Measurements from ENCODE around the gene ST8SIA3. TPM values are rescaled to one million over a fixed set of nuclear protein-coding genes. Genes with fewer than 3 reads are reported as not detected.

The ST8SIA3 gene
- total RNA-seq, 2 donors from 2014 or later: not detected

DNA sequence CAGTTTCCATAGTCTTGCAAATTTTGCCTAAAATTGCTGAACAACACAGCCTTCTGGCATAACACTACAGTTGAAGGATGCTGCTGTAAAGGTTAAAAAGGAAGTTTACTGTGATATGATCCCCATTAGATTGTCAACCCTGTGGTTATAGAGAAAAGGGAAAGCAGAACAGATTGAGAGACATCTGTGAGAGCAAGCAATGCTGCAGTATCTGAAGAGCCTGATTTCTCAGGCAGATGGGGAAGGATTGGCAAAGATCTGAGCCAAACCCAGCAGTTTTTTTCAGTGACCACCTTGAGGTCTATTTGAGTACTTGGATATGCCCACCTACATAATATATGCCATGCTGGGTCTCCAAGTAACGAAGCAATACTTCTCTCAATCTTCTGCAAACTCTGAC is 8.5 kb upstream of the ST8SIA3 start:
- Mint-ChIP-seq H3K4me1 (ENCODE audit: low read depth in 2 of 2) (no peaks in the 10 kb centered on the region), H3K36me3 (no peaks in the 10 kb centered on the region), H3K9me3 (no peaks in the 10 kb centered on the region), H3K27ac (no peak overlapping the region), H3K4me3 (no peak overlapping the region), H3K27me3 (peaks cover 9 to 31% of the 10 kb centered on the region in 2 donors)
- ATAC-seq (no peak), DNase-seq (ENCODE audit: low spot score) (no peak)

GRCh38 chr18:57346876-57347275 is 5.5 kb upstream of the ST8SIA3 start:
- ATAC-seq (no peak), DNase-seq (ENCODE audit: low spot score) (no peak)
- Mint-ChIP-seq H3K9me3 (no peaks in the 10 kb centered on the region), H3K27ac (no peak overlapping the region), H3K4me3 (no peak overlapping the region), H3K4me1 (ENCODE audit: low read depth in 2 of 2) (no peaks in the 10 kb centered on the region), H3K27me3 (peaks cover 20 to 41% of the 10 kb centered on the region in 2 donors), H3K36me3 (no peaks in the 10 kb centered on the region)

DNA sequence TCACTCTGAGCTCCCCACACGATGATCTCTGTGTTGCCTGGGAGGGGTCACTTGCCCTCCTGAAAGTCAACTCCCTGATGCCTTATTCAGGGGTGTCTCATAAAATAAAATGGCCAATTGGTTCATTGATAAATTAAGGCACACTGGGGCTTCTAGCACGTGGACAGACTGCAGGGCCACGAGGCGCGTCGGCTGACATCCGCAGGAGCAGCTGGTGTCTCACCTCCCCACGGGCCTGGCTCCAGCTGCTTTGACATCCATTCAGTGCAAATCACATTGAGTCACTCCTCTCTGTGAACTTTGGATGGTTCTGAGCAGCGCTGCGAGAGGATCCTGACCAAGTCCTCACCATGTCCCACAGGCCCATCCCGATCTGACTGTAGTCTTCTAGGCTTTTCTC is 4.6 kb upstream of the ST8SIA3 start:
- Mint-ChIP-seq H3K4me3 (no peak overlapping the region), H3K27ac (no peak overlapping the region), H3K27me3 (peaks cover 21 to 34% of the 10 kb centered on the region in 2 donors), H3K4me1 (ENCODE audit: low read depth in 2 of 2) (no peaks in the 10 kb centered on the region), H3K36me3 (no peaks in the 10 kb centered on the region), H3K9me3 (no peaks in the 10 kb centered on the region)
- DNase-seq (ENCODE audit: low spot score): no peak
- no peak for ATAC-seq

- Mint-ChIP-seq H3K9me3 (peaks cover 3% of the 10 kb centered on the region), H3K4me3 (no peak overlapping the region), H3K36me3 (peaks cover 5% of the 10 kb centered on the region), H3K4me1 (ENCODE audit: low read depth in 2 of 2) (no peaks in the 10 kb centered on the region), H3K27ac (no peak overlapping the region), H3K27me3 (peaks cover 37 to 51% of the 10 kb centered on the region in 2 donors)
- DNase-seq (ENCODE audit: low spot score) (no peak), ATAC-seq (no peak)
These were observed 392 bp downstream of the ST8SIA3 start for GRCh38 chr18:57352761-57353136.

DNA sequence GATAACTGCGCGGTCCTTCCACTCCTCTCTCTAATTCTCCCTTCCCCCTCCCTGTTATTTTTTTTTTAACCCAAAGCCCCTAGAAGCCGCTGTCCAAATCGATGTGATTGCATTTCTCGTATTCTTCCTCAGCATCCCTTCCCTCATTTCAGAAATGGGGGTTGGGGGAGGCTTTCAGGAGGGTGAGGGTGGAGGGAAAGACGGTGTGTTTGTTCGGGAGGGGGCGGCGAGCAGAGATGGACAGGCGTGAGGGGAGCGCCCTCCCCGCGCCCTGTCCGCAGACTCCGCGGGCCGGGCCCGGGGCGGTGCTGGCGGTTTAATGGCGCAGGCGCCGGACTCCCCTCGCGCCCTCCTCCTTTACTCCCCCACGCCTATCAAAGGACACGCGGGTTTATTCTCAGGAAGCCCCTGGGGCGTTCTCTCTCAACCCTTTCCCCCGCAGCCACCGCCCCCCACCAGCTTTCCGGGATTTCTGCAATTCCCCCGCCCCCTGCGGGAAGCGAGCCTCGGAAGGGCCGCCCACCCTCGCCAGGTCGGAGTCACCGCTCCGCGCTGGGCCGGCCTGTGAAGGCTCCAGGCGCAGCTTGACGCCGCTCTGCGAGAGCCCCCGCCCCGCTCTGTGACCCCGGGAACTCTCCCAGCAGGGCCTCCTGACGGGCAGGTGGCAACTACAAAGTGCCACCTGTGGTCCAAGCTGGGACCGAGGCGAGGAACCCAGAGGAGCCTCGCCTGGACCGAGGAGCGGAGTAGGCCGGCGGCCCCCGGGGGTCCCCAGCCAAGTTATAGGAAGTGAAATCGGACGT is 981 bp downstream of the ST8SIA3 start:
- Mint-ChIP-seq H3K4me3 (no peak overlapping the region), H3K27me3 (peaks cover 37 to 46% of the 10 kb centered on the region in 2 donors), H3K4me1 (ENCODE audit: low read depth in 2 of 2) (no peaks in the 10 kb centered on the region), H3K9me3 (peaks cover 3% of the 10 kb centered on the region), H3K27ac (no peak overlapping the region), H3K36me3 (peaks cover 5% of the 10 kb centered on the region)
- DNase-seq (ENCODE audit: low spot score) (no peak), ATAC-seq (no peak)

DNA sequence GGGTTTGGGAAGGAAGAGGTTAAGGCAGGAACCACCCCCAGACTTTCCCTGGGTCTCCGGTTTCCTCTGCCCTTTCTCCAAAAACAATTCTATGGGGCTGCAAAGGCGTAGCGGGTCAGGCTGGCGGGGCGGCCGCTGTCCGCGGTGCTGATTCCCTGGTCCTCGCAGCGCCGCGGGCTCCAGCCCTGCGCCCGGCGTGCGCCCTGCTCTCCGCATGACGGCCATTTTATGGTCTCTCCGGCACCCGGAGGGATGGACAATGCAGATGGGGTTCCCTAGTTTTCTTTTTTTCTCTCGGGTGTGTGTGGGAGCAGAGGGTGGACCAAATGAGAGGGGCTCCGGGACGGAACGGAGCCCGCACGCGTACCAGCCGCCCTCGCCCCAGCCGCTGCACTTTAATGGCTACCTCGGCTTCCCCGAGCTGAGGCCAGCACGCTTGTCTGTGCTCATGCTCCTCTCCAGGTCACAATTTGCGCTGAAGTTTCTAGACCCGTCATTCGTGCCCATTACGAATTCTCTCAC is 1.6 kb downstream of the ST8SIA3 start:
- peaks cover 5% of the 10 kb centered on the region for H3K36me3 Mint-ChIP-seq
- DNase-seq (ENCODE audit: low spot score): no peak
- peaks cover 3% of the 10 kb centered on the region for H3K9me3 Mint-ChIP-seq
- peaks cover 37 to 44% of the 10 kb centered on the region in 2 donors for H3K27me3 Mint-ChIP-seq
- no peaks in the 10 kb centered on the region for H3K4me1 Mint-ChIP-seq (ENCODE audit: low read depth in 2 of 2)
- H3K4me3 Mint-ChIP-seq: no peak overlapping the region
- H3K27ac Mint-ChIP-seq: no peak overlapping the region
- ATAC-seq: no peak

DNA sequence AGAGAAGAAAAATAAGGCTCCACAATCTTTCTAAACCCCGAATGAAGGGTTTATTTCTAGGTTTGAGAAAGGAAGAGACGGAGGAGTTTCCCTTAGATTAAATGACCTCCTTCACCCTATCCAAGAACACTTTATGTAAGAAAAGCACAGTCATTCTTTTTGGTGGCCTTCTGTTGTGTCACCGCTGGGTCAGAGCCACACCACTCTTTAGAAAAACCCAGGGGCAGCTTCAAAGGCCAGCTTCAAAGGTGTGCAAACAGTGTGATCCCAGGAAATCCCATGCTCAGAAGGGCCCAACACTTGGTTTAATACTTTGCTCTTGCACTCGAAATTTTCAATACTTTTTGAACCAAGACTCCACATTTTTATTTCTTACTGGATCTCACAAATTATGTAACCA is 7.1 kb downstream of the ST8SIA3 start:
- Mint-ChIP-seq H3K4me3 (no peak overlapping the region), H3K27me3 (peaks cover 13 to 28% of the 10 kb centered on the region in 2 donors)

DNA sequence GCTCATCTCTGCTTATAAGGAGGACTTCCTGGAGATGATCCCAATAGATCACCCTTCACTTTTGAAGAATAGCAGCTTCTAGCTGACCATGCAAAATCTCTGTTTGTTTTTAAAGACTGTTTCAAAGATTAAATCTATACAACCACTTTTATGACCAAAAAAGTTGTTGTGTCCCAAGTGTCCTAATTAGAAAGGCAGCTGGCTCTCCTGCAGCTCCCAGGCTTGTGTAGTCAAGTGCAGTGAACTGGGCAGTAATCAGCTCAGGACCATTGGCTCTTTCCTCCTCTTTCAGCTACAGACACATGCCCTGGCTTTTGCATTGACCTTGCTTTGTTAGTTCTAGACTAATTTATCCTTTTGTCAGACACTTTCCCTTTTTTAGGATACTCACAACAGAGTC is 10.4 kb downstream of the ST8SIA3 start:
- Mint-ChIP-seq H3K4me1 (ENCODE audit: low read depth in 2 of 2) (no peaks in the 10 kb centered on the region), H3K27me3 (peaks cover 3 to 9% of the 10 kb centered on the region in 2 donors), H3K4me3 (no peak overlapping the region), H3K36me3 (no peaks in the 10 kb centered on the region), H3K9me3 (peaks cover 7% of the 10 kb centered on the region), H3K27ac (no peak overlapping the region)
- ATAC-seq: no peak
- DNase-seq (ENCODE audit: low spot score): no peak

More for the DNA sequence above, 7.1 kb downstream of the ST8SIA3 start:
- Mint-ChIP-seq H3K9me3 (peaks cover 10% of the 10 kb centered on the region), H3K27ac (no peak overlapping the region), H3K4me1 (ENCODE audit: low read depth in 2 of 2) (no peaks in the 10 kb centered on the region), H3K36me3 (peaks cover 2% of the 10 kb centered on the region)
- DNase-seq (ENCODE audit: low spot score) (no peak), ATAC-seq (no peak)

DNA sequence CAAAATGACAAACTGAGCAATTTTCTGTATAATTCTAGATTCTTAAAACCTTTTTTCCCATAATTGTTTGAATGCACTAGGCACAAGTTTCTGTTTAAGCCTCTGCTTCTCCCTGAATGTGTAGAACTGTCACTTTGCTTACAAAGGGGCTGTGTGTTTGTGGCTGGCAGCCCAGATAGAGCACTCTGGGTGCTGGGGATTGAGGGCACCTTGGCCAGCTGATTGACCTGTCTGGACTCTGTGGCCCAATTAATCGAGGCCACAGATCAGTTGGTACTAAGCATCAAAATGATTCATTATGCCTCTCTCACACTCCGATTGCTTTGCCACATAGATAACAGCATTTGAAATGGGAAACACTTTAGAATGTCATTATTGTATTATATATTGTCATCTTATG is 12.1 kb downstream of the ST8SIA3 start:
- H3K36me3 Mint-ChIP-seq: no peaks in the 10 kb centered on the region
- H3K4me1 Mint-ChIP-seq (ENCODE audit: low read depth in 2 of 2): no peaks in the 10 kb centered on the region

GRCh38 chr18:57366528-57367081 is 14.2 kb downstream of the ST8SIA3 start:
- Mint-ChIP-seq H3K36me3 (no peaks in the 10 kb centered on the region), H3K9me3 (peaks cover 3% of the 10 kb centered on the region), H3K27ac (no peak overlapping the region), H3K27me3 (peaks cover 3 to 12% of the 10 kb centered on the region in 2 donors), H3K4me1 (ENCODE audit: low read depth in 2 of 2) (no peaks in the 10 kb centered on the region), H3K4me3 (no peak overlapping the region)
- no peak for DNase-seq (ENCODE audit: low spot score)
- no peak for ATAC-seq

More for the DNA sequence above, 12.1 kb downstream of the ST8SIA3 start:
- Mint-ChIP-seq H3K4me3 (no peak overlapping the region), H3K9me3 (peaks cover 7% of the 10 kb centered on the region), H3K27me3 (peaks cover 5 to 14% of the 10 kb centered on the region in 2 donors), H3K27ac (no peak overlapping the region)
- ATAC-seq (no peak), DNase-seq (ENCODE audit: low spot score) (no peak)

- no peak for ATAC-seq
- Mint-ChIP-seq H3K9me3 (no peaks in the 10 kb centered on the region), H3K27me3 (peaks cover 6 to 12% of the 10 kb centered on the region in 2 donors), H3K36me3 (no peaks in the 10 kb centered on the region), H3K27ac (no peak overlapping the region), H3K4me3 (no peak overlapping the region), H3K4me1 (ENCODE audit: low read depth in 2 of 2) (no peaks in the 10 kb centered on the region)
- DNase-seq (ENCODE audit: low spot score): no peak
These were observed 20.1 kb downstream of the ST8SIA3 start for GRCh38 chr18:57372444-57372843.

- Mint-ChIP-seq H3K4me3 (no peak overlapping the region), H3K36me3 (no peaks in the 10 kb centered on the region), H3K27ac (no peak overlapping the region), H3K9me3 (no peaks in the 10 kb centered on the region), H3K4me1 (ENCODE audit: low read depth in 2 of 2) (no peaks in the 10 kb centered on the region), H3K27me3 (peaks cover 6 to 12% of the 10 kb centered on the region in 2 donors)
- ATAC-seq: no peak
- DNase-seq (ENCODE audit: low spot score): no peak
These were observed 20.7 kb downstream of the ST8SIA3 start for GRCh38 chr18:57373017-57373416.

- Mint-ChIP-seq H3K4me3 (no peak overlapping the region), H3K36me3 (no peaks in the 10 kb centered on the region), H3K27ac (no peak overlapping the region), H3K4me1 (ENCODE audit: low read depth in 2 of 2) (no peaks in the 10 kb centered on the region), H3K27me3 (peaks cover 9 to 14% of the 10 kb centered on the region in 2 donors), H3K9me3 (no peaks in the 10 kb centered on the region)
- DNase-seq (ENCODE audit: low spot score): no peak
- ATAC-seq: no peak
These were observed 24.1 kb downstream of the ST8SIA3 start for GRCh38 chr18:57376503-57376902.

GRCh38 chr18:57389271-57389670 is 36.9 kb downstream of the ST8SIA3 start:
- Mint-ChIP-seq H3K27me3 (peaks cover 4 to 32% of the 10 kb centered on the region in 2 donors), H3K9me3 (peaks cover 8% of the 10 kb centered on the region), H3K36me3 (peaks cover 5% of the 10 kb centered on the region)

More at GRCh38 chr18:57389271-57389670, 36.9 kb downstream of the ST8SIA3 start:
- H3K4me1 Mint-ChIP-seq (ENCODE audit: low read depth in 2 of 2): no peaks in the 10 kb centered on the region
- no peak overlapping the region for H3K27ac Mint-ChIP-seq
- ATAC-seq (no peak), DNase-seq (ENCODE audit: low spot score) (no peak)
- H3K4me3 Mint-ChIP-seq: no peak overlapping the region

Data from natural killer cell treated with Interleukin-12 subunit alpha and Interleukin-12 subunit beta and Interleukin-15 and Interleukin-18, amount 100 ng/mL, for 72 hours (primary cell).